ENCODE data around the gene SLC16A3.
"Not testable (repeated sequence)": the region's sequence is repeated elsewhere in the genome, so short reads cannot be mapped to it uniquely, and the experiment has no call there.

Gene SLC16A3

DNA sequence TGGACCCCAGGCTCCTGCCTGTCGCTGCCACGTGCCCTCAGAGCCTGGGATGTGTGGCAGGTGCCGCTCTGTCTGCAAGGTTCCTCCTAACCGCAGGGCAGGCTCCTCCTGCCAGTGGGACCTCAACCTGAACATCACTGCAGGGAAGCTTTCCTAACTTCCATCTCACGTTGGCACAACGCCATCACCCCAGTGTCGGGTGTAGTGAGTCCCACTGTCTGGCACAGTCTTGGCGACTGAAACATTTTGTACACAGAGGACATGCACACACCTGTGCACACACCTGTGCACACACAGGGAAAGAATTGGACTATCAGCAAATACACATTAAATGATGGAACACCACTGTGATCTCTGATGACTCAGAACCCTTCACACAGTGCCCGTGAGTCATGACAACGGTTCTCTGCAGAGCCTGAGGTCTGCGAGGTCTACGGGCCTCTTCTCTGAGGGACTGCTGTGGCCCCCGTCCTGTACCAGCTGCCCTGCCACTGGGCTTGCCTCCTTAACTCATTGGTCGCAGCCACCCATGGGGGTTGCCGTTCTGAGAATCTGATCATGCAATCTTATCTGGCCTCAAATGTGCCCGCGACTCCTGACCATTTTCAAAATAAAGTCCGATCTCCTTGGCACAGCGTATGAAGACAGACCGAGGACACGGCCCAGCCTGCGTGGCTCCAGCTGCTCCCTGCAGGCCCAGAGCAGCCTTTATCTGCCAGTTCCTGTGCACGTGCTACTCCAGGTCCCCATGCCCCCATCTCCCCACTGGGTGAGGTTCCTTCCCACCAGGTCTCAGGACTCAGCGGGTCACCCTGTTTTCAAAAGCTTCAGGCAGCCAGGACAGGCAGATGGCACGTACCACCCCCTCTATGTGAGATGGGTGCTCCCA, 23.8 kb upstream of the SLC16A3 start:
- DNase-seq, result peak; percentile 13

DNA sequence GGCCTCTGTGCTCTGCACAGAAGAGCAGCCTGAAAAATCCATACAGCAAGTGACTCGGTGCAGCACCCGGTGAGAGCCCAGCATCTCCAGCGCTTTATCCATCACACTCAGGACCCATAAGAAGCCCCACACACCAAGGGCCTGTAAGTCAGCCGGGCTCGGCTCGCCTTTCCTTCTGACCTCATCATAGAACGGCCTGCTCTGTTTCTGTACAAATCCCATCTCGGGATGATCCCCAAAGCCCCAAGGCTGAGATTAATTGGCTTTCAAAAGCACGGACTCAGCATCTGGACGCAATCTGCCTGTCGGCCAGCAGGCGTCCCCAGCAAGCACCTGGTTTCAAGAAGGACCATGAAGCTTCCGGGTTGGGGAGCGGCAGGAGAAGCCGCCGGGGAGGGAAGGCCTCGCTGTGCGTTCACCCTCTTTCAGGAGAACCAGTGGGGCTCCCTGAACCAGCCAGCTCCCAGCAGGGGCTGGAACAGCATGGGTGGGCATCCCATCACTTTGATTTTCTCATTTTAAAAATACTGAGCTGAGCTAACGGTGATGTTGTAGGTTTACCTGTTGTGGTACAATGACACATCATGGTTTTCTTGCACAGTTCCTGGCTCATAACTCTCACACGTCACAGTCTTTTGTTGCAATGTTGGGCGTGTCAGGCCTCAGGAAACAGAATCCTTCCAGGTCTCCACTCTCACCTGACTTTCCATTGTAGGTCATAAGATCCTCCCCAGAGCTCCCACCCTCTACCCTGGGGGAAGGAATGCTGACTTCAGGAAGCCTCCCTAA, 22.9 kb upstream of the SLC16A3 start:
- DNase-seq, result peak; percentile 75

DNA sequence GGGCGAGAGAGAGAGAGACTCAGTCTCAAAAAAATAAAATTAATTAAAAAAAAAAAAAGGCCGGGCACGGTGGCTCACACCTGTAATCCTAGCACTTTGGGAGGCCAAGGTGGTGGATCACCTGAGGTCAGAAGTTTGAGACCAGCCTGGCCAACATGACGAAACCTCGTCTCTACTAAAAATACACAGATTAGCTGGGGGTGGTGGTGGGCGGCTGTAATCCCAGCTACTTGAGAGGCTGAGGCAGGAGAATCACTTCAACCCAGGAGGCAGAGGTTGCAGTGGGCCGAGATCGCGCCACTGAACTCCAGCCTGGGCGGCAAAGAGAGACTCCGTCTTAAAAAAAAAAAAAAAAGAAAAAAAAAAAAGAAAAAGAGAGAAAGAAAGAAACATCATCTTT, 18.2 kb upstream of the SLC16A3 start:
- not testable (repeated sequence) for DNase-seq

DNA sequence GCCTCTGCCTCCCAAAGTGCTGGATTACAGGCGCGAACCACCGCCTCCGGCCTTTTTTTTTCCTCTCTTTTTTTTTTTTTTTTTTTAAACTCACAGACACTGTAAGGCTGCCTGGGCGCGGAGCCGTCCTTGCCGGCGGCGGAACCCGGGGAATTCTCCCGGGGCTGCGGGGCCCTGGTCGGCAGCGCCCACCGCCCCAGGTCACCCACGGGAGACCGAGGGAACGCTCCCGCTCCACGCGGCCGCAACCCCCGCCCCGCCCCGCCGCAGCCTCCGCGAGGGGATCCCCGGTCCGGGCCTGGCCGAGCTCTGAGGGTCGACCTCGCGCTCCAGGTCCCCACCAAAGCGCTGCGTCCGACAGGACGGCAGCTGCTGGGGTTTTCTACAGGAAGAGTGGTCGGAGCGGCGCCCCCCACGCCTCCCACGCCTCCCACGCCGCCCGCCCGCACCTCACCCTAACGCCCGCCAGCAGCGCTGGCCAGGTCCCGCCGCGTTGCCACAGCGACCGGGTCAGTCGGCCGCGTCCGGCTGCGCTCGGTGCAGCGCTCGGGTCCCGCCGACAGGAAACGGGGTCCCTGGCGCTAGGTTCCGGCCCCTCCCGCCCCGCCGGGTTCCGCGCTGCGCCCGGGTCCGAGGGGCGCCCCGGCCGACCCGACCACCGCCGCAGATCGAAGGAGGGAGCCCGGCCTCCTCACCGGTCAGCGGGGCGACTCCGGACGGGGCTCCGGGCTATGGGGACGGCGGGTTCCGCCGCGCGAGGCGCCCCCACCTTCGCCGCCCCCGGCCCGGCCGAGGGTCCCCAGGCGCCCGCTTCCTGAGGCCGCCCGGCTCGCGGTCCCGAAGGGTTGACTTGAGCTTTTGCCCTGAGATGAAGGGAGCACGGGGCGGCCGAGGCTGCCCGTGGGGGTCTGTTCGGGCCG, 16.3 kb upstream of the SLC16A3 start, which contains the start of gene CCDC57:
Gene CCDC57 (minus strand): TSS at position 512 of the 920 bp plus-strand sequence. CDS start 10,898 bp downstream, outside the sequence.
- peak; percentile 65 for DNase-seq

DNA sequence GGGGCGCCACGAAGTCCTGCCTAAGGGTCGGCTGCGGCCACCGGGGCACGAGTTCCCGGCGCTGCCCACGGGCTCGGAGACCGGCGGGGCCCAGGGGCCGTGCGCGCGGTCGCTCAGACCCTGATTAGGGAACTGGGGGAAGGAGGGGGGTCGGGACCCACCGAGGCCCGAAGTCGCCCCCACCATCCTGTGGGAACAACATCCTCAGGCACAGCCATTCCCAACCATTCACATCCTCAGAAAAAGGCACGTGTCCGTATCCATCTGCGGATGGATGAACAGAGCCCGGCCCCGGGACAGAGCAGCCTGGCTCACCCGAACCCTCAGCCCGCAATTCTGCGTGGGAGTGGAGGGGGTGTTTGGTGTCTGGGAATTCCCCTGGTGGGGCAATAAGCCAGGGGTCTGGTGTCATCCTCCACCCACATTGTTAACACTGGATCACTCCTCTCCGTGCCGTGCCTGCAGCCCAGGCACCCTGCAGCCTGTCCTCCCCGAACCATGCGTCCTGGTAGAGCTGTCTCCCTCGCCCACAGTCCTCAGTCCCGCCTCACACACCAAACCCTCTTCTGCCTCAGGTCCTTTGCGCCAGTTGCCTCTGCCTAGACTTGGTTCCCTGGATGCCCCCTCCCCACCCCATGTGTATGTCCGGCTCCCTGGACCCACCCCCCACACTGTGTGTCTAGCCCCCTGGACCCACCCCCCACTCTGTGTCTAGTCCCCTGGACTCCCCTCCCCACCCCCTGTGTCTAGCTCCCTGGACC, 15.4 kb upstream of the SLC16A3 start:
- DNase-seq, result peak; percentile 82

DNA sequence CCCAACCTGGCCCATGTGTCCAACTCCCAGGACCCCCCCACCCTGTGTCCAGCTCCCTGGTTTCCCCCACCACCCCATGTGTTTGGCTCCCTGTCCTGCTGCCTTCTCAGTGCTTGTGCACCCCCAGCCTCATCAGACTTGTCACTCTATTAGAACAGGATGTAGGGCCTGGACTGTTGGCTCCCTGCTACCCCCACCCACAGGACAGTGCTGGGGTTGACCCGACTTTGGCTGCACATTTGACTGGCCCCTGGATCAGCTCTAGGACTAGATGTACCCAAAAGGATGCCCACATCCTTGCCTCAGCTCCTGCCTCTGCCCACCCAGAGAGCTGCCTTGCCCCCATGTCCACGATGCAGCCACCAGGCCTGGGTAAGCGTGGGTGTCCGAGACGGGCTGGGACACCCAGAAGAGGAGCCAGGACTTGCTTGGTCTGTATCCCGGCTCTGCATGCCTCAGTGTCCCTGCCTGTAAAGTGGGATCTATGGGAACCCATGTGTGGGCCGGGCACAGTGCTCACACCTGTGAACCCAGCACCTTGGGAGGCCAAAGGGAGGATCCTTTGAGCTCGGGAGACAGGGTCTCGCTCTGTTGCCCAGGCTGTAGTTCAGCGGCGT, 14.7 kb upstream of the SLC16A3 start:
- DNase-seq, result no peak

DNA sequence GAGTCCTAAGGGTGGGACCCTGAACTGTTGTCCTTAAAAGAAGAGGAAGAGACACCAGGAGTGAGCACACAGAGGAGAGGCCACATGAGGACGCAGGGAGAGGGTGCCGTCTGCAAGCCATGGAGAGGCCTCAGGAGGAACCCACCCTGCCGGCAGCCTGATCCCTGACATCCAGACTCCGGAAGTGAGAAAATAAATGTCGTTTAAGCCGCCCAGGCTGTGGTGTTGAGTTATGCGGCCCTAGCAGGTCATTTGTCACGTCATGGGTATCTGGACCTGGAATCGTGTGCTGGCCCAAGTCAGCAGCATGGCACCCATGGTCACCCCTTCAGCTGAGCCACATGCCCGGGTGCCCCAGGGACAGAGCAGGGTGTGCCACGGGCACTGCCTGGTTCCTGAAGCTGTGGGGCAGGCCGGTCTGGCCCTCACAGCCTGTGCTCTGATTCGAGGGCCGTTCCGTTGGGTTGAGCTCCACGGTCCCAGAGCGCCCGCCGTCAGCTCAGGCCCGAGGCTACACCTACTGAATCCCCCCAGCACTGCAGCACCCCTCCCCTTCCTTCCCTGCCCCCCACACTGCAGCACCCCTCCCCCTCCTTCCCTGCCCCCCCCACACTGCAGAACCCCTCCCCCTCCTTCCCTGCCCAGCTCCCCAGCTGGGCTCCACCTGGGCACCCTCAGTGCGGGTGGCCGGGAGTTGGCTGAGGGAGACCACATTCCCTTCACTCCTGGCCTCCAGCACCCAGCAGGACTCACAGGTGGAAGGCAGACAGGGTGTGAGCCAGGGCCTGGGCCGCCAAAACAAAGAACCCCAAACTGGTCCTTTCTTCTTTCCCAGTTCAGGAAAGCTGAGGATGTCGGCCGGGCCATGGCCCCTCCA, 13.5 kb upstream of the SLC16A3 start:
- DNase-seq, result no peak

DNA sequence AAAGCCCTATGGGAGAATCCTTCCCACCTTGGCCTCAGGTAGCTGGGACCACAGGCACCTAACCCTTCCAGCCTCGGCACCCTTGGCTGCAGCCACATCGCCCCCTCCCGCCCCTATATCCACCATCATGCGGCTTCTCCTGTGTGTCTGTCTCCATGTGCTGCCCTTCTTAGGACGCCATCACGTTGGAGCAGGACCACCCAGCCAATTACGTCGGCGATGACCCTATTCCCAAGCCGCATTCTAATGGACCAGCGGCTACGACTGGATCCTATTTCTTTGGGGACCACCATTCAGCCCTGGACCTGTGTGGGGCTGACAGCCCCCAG, 12.9 kb upstream of the SLC16A3 start:
- no peak for DNase-seq

DNA sequence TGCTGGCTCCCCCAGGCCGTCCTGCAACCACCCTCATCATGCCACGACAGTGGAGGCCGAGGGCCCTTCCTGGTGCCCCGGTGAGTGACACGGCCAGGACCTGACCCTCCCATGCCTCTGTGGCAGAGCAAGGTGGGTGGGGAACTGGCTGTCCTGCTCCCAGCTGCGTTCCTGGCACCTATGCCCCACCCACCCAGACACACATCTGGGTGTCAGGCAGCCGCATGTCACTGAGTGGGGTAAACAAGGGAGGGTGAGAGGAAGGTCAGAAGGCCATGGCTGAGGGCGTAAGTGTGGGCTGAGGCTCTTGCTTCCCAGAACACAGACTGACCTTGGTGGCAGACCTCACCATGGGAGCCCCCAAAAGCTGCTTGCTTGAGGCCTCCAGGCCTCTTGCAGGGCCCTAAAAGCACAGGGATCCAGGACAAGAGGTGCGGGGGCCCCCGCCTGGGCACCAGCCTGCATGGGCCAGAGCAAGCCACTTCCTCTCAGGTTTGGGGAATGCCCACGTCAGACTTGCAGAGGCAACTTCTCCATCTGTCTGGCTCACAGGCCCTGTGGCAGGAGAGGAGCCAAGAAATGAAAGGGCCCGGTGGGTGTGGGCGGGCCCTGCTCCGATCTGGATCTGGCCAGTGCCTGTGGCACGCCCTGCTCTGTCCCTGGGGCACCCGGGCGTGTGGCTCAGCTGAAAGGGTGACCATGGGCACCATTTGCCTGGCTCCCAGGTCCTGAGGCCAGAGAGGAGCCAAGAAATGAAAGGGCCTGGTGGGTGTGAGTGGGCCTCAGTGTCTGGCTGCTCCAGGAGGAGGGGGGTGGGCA, 12.3 kb upstream of the SLC16A3 start:
- peak; percentile 33 for DNase-seq

DNA sequence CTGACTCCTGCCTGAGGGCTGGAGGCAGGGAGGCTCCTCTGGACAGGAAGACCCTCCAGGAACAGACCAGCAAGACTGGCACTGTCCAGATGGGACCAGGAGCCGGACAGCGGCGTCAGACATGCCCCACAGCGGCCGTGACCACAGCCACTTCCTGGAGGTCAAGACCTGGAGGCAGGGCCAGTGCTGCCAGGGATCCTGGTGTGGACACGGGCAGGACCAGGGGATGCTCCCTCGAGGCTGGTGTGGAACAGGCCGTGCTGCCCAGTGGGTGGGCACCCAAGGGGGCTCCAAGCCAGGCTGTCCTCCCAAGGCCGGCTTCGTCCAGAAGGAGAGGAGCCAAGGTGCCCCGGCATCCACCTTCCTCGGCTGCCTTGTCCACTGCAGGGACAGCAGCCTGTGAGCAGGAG, 11.7 kb upstream of the SLC16A3 start:
- no peak for DNase-seq

DNA sequence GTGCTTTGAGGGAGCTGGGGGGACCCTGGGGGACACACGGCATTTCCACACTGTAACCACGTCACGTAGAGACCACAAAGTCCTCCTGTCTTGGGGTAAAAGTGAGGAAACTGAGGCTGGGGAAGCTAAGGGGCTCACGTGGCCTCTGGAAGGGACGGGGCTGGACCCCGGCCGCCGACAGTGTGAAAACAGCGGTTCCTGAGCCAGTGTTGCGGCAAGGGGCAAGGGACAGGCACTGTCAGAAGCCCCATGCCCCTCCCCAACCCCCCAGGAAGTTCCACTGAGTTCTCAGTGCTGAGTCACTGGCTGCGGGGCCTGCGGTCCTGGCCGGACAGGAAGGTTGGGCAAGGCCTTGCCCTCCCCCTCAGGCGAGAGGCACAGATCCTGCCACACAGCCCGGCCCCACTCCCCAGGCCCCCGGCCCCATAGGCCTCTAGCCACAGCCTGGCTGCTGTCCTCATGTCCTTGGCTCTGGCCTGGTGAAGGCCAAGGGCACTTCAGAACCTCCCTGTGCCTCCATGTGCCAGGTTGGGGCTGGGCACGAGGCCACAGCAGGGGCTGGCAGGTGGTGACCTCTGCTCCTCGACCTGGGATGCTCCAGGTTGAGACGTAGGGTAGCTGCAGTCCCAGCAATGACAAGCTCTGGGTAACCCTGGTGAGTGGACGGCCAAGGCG, 11.2 kb upstream of the SLC16A3 start:
- no peak for DNase-seq

DNA sequence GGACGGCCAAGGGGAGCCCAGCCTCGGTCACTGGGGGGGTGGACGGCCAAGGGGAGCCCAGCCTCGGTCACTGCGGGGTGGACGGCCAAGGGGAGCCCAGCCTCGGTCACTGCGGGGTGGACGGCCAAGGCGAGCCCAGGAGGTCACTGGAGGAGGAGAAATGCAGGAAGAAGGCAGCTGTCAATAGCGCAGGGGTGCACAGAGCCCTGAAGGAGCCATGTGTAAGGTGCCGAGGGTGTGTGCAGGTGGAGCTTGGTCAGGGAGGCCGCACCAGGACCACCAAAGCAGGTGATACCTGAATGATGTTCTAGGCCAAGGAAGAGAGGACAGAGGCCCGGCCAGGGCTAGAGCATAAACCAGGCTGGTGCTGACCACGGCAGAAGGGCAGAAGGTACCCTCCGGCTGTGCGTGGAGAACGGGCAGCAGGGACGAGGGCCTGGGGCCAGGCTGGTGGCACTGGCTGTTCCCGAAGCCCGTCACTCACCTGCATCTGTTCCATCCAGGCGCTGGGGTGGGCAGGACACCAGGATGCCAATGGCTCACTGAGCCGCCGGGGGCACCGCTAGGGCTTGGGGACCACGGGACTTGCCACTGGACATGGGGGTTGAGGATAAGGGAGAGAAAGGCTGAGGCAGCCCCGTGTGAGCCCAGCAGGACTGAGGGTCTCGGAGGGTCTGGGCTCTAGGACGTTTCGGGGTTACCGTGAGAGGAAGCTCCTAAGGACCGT, 10.3 kb upstream of the SLC16A3 start:
- no peak for DNase-seq

DNA sequence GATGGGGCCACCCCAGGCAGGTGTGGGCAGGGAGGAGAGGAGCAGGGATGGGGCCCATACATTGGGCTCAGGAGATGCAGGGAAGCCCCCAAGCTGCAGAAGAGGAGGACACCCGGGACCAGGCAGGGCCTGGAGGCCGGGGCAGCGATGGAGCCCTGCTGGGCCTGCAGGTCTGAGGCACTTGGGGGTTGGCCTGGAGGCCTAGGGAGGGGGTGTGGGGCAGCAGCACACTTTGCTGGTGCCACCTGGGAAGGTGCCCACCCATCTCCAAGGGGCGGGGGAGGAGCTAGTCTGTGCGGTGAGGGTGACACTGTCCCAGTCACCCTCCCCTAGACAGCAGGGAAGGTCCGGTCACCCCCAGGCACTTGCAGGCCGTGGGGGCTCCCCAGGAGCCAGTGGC, 9.8 kb upstream of the SLC16A3 start:
- DNase-seq, result no peak

DNA sequence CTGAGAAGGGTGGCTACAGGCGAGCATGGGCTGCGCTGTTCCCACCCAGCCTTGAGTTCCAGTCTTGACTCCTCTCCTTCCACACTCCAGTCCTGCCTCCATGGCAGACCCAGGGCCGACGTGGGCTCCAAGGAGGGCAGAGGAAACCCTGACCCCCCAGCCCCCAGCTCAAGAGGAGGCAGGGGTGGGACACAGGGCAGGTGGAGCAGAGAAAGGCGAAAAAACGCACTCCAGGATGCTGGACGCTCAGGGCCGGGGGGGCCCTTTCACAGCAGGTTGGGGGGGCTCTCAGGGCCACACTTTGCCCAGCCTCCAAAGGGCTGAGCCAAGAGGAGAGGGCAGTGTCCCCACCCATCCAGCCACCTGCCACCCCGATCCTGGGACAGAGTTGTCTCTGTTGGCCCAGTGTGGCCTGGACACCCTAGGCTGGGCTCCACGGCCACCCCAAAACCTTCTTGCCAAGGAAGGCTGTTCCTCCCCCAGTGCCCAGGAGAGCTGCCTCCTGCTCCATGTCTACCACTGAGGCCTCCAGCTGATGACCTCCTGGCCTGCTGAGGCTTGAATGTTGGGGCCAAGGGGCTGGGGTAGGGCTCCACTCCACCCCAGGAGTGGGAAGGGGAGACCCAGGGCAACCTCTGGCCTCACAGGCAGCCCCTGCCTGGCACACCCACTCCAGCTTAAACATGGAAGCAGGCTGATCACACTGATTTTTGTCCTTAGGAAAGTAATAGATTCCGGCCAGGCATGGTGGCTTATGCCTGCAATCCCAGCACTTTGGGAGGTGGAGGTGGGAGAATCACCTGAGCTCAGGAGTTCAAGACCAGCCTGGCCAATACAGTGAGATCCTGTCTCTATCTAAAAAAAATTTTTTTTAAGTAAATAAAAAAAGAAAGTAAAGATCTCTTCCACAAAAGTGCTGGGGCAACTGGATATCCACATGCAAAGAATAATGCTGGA, 8.8 kb upstream of the SLC16A3 start:
- DNase-seq, result no peak

DNA sequence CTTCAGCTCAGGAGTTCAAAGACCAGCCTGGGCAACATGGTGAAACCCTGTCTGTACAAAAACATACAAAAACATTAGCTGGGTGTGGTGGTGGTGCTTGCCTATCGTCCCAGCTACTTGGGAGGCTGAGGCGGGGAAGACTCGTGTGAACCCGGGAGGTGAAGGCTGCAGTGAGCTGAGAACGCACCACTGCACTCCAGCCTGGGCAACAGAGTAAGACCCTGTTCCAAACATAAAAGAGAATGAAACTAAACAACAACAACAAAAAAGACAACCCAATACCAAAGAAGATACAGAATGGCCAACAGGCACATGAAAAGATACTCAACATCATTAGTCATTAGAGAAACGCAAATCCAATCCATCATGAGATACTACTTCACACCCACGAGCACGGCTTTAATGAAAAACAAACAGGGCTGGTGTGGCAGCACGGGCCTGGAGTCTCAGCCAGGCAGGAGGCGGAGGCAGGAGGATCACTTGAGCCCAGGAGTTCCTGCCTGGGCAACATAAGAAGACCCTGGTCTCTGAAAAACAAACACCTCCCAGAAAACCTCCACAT, 7.4 kb upstream of the SLC16A3 start:
- DNase-seq, result no peak

DNA sequence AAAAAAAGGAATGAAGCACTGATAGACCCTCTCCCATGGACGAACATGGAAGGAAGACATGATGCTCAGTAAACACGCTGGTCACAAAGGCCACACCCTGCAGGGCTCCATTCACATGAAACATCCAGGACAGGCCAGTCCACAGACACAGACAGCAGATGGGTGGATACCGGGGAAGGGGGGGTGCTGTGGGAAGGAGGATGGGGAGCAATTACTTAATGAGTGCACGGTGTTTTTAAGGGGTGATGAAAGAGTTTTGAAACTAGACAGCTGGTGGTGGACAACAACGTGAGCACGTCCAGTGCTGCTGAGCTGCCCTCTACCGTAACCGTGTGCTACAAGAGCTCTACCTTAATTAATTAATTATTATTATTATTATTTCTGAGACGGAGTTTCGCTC, 6.0 kb upstream of the SLC16A3 start:
- DNase-seq, result no peak

DNA sequence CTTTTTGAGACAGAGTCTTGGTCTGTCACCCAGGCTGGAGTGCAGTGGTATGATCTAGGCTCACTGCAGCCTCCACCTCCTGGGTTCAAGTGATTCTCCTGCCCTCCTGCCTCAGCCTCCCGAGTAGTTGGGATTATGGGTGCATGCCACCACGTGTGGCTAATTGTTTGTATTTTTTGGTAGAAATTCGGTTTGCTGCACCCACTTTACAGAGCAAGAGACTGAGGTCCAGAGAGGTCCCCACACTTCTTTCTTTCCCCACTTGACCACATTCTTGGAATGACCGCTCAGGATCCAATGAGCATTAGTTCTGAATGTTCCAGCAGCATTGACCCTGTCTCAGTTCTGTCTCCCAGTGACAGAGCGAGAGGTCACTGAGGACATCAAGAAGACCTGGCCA, 5.3 kb upstream of the SLC16A3 start:
- no peak for DNase-seq
